ENCODE measurements around the gene RAB11FIP3. TPM values are rescaled to one million over a fixed set of nuclear protein-coding genes. Genes with fewer than 3 reads are reported as not detected.
A peak's percentile ranks its signal among the peaks of the same experiment; 100 is the strongest.

Gene RAB11FIP3, protein sequence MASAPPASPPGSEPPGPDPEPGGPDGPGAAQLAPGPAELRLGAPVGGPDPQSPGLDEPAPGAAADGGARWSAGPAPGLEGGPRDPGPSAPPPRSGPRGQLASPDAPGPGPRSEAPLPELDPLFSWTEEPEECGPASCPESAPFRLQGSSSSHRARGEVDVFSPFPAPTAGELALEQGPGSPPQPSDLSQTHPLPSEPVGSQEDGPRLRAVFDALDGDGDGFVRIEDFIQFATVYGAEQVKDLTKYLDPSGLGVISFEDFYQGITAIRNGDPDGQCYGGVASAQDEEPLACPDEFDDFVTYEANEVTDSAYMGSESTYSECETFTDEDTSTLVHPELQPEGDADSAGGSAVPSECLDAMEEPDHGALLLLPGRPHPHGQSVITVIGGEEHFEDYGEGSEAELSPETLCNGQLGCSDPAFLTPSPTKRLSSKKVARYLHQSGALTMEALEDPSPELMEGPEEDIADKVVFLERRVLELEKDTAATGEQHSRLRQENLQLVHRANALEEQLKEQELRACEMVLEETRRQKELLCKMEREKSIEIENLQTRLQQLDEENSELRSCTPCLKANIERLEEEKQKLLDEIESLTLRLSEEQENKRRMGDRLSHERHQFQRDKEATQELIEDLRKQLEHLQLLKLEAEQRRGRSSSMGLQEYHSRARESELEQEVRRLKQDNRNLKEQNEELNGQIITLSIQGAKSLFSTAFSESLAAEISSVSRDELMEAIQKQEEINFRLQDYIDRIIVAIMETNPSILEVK
- total RNA-seq (2014; rRNA removed; shearing (Covaris generic)) (29.0 and 29.9 TPM in 2 replicates), total RNA-seq (2022) (47.5 and 51.2 TPM in 2 replicates), Bru-seq, nascent RNA (percentile 55 among the genes with signal in this experiment), BruChase-seq, experiment 1, labeled RNA remaining after a 6-hour chase (percentile 67 among the genes with signal in this experiment), BruChase-seq, experiment 2, labeled RNA remaining after a 2-hour chase (percentile 63 among the genes with signal in this experiment)
- long read RNA-seq, full-length matches to known transcripts: 21 of 63 reads
- long read RNA-seq, partial matches to known transcripts: 21 of 63 reads
- long read RNA-seq, other reads (novel, unspliced or antisense): 21 of 63 reads

DNA sequence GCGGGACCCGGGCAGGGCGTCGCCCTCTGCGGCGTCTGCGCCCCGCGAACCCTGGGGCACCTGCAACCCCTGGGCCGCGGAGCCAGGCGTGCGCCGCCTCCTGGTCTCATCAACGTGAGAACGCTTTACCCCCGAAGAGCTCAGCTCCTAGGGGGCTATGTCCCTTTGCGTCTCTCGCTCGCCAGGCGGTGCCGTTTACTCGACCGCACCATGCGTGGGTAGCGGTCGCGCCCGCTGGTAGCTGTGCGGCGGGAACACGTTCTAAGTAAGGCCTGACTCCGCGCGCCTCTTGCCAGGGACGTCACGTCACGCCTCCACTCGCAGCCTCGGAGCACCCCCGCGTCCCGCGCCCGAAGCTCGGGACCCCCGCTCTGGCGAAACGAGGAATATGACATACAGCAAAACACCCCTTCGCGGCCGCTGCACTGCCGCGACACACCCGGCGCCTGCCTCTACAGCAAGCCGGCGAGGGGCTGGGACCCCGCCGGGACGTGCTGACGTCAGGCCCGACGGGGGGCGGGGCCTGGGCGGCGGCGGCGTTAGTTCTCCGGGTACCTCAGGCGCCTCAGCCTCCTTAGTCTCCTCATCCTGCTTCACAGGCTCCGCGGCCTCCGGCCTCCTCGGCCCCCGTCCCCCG, at the start of gene RAB11FIP3:
Gene RAB11FIP3, plus strand, starts transcription at position 568 of the 637 bp plus-strand sequence. CDS start 358 bp downstream, outside the sequence.
- peaks cover 14% of the 10 kb centered on the region; the same call in 1 of the 2 replicates for H3K79me2 ChIP-seq (ENCODE audit: insufficient read depth, low read depth, low read length)

DNA sequence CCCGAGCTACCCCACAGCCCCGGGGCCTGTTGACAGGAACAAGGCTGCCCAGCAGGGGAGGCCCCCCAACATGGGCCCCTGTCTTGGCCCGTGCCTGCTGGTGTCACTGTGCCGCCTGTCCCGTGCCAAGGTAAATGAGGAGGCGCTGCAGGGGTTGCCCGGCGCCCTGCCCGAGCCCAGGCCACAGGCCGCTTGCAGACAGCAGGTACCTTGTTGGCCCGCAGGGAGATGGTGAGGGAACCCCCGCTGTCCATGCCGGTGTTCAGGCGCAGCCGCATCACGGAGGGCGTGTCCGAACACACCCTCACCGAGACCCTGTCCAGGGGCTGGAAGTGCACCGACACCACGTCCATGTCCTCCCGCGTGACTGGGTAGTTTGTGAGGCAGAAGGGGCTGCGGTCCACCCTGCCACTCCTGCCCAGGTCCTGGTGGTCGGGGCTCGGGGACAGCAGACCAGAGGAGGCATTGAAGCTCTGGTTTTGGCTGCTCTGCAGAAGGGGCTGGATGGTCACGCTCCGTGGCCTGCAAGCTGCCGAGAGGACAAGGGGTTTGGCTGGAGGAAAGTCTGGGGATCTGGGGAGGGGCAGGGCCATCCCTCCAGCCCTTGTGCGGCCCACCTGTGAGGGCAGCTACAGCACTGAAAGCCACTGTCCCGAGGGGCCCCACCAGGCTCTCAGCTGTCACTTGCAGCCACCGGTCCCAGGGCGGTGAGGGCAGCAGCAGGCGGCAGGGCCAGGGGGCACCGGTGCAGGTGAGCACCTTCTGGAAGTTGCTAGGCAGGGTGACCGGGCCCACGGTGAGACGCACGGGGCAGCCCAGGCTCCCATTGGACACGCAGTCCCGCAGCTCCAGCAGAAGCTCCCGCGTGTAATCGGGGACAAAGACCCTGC, 49.3 kb upstream of the RAB11FIP3 start:
- no peak for DNase-seq (ENCODE audit: low spot score)
- ChIA-PET POLR2A (no interaction called here), CTCF (ENCODE audit: unreplicated experiment) (no interaction called here)
- Histone ChIP-seq H3K9me3 (ENCODE audit: low read length) (no peaks in the 10 kb centered on the region), H3K9me2 (ENCODE audit: insufficient read depth, low read length) (no peaks in the 10 kb centered on the region), H3K27ac (ENCODE audit: low read depth, low read length, poor library complexity, severe bottlenecking) (no peak overlapping the region), H4K20me1 (ENCODE audit: insufficient read depth, low read length) (no peaks in the 10 kb centered on the region), H3K79me2 (ENCODE audit: insufficient read depth, low read depth, low read length) (no peaks in the 10 kb centered on the region), H3K4me1 (ENCODE audit: insufficient read depth, low read length, poor library complexity, severe bottlenecking) (peaks cover 2% of the 10 kb centered on the region), H3K4me3 (ENCODE audit: low read depth, low read length, poor library complexity, severe bottlenecking) (no peak overlapping the region), H3K4me2 (ENCODE audit: low read length) (no peak overlapping the region), H3K36me3 (ENCODE audit: insufficient read depth, low read length) (peaks cover 42% of the 10 kb centered on the region; the same call in 1 of the 2 replicates), H2AFZ (ENCODE audit: low read length) (no peak overlapping the region)
- BruUV-seq (replicated peaks): no TSS peak
- intact Hi-C loops (cut with micrococcal nuclease; ENCODE audit: unreplicated experiment): no loop called here
- TF ChIP-seq EZH2phosphoT487 (IDR thresholded peaks at IDR 0.05; ENCODE audit: borderline replicate concordance, low read depth, low read length): no peak
- TF ChIP-seq, protein P1, sequence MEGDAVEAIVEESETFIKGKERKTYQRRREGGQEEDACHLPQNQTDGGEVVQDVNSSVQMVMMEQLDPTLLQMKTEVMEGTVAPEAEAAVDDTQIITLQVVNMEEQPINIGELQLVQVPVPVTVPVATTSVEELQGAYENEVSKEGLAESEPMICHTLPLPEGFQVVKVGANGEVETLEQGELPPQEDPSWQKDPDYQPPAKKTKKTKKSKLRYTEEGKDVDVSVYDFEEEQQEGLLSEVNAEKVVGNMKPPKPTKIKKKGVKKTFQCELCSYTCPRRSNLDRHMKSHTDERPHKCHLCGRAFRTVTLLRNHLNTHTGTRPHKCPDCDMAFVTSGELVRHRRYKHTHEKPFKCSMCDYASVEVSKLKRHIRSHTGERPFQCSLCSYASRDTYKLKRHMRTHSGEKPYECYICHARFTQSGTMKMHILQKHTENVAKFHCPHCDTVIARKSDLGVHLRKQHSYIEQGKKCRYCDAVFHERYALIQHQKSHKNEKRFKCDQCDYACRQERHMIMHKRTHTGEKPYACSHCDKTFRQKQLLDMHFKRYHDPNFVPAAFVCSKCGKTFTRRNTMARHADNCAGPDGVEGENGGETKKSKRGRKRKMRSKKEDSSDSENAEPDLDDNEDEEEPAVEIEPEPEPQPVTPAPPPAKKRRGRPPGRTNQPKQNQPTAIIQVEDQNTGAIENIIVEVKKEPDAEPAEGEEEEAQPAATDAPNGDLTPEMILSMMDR (conservative IDR thresholded peaks at IDR 0.05; ENCODE audit: low read length): no peak

More for the DNA sequence above, at the start of gene RAB11FIP3:
- Histone ChIP-seq H3K4me1 (ENCODE audit: insufficient read depth, low read length, poor library complexity, severe bottlenecking) (peaks cover 22% of the 10 kb centered on the region), H3K9me2 (ENCODE audit: insufficient read depth, low read length) (no peaks in the 10 kb centered on the region), H3K4me2 (ENCODE audit: low read length) (peak within 1 kb of the TSS; percentile 97), H3K36me3 (ENCODE audit: insufficient read depth, low read length) (peaks cover 3% of the 10 kb centered on the region; the same call in 1 of the 2 replicates), H4K20me1 (ENCODE audit: insufficient read depth, low read length) (peaks cover 12% of the 10 kb centered on the region), H3K27ac (ENCODE audit: low read depth, low read length, poor library complexity, severe bottlenecking) (no peak within 1 kb of the TSS), H3K9me3 (ENCODE audit: low read length) (no peaks in the 10 kb centered on the region), H2AFZ (ENCODE audit: low read length) (peak within 1 kb of the TSS; percentile 92), H3K4me3 (ENCODE audit: low read depth, low read length, poor library complexity, severe bottlenecking) (peak within 1 kb of the TSS; percentile 90)
- ChIA-PET POLR2A (no interaction called here), CTCF (ENCODE audit: unreplicated experiment) (no interaction called here)
- BruUV-seq (replicated peaks): no TSS peak
- intact Hi-C loops (cut with micrococcal nuclease; ENCODE audit: unreplicated experiment): no loop called here
- TF ChIP-seq, protein P1 (conservative IDR thresholded peaks at IDR 0.05; ENCODE audit: low read length): no peak
- no peak for TF ChIP-seq EZH2phosphoT487 (IDR thresholded peaks at IDR 0.05; ENCODE audit: borderline replicate concordance, low read depth, low read length)
- peak; percentile 90 for DNase-seq (ENCODE audit: low spot score)

Data from OCI-LY7 (cell line).